Measurements from ENCODE around the gene CADM1. TPM values are rescaled to one million over a fixed set of nuclear protein-coding genes. Genes with fewer than 3 reads are reported as not detected.

Gene CADM1
- total and polyA plus RNA-seq, 2 donors (not counting 1 experiment from before 2014, with no cell fraction given), result 15.4 to 86.0 TPM

DNA sequence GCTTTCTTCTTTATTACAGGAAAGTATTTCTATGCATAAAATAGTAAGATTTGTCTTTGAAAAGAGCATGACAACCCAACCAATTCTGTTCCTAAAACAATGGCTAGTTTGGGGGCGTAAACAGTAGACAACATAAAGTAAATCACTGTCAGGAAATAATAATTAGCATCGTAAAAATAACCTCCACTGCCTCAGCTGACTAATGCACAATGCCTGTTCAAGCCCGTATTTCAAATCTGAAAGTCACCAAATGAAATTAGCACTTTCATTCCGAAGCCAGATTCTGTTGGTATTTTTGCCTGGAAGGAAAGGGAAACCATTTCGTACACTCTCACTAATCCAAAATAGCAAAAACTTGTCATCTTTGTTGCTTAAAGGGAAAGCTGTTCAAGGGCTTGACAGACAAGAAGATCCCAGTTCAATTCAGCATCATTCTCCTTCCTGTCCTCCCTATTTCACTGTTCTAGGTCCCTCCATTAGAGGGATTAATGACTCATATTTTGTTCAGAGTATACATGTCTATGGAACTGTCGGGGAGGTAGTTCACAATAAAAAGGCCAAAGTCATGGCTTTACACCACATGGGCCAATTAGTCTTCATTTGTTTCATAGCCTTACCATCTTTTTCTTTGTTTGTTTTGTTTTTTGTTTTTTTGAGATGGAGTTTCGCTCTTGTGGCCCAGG is 154.7 kb downstream of the CADM1 start:
- Histone ChIP-seq H3K27ac (ENCODE audit: insufficient read depth, low read length) (no peak overlapping the region), H3K27me3 (ENCODE audit: control insufficient read depth, insufficient read depth, low read length) (no peaks in the 10 kb centered on the region), H2AFZ (ENCODE audit: low read length) (no peak overlapping the region), H3K79me2 (ENCODE audit: control insufficient read depth, insufficient read depth, low read length) (no peaks in the 10 kb centered on the region), H3K36me3 (ENCODE audit: control insufficient read depth, insufficient read depth, low read length) (no peaks in the 10 kb centered on the region), H3K9ac (ENCODE audit: insufficient read depth, low read length) (no peak overlapping the region), H3K4me3 (replicated peaks in 1 of 4; ENCODE audit: control extremely low read depth in 1 of 4, insufficient read depth in 1 of 4, low read depth in 3 of 4, low read length in 4 of 4) (no peak overlapping the region), H4K20me1 (ENCODE audit: control insufficient read depth, extremely low read depth, insufficient read depth, low read length) (no peaks in the 10 kb centered on the region), H3K9me3 (ENCODE audit: control insufficient read depth, insufficient read depth, low read depth, low read length) (no peaks in the 10 kb centered on the region), H3K4me1 (ENCODE audit: control insufficient read depth, extremely low read depth, insufficient read depth, low read length) (no peaks in the 10 kb centered on the region), H3K4me2 (ENCODE audit: extremely low read depth, insufficient read depth, low read length) (no peak overlapping the region)
- TF ChIP-seq, protein P1, sequence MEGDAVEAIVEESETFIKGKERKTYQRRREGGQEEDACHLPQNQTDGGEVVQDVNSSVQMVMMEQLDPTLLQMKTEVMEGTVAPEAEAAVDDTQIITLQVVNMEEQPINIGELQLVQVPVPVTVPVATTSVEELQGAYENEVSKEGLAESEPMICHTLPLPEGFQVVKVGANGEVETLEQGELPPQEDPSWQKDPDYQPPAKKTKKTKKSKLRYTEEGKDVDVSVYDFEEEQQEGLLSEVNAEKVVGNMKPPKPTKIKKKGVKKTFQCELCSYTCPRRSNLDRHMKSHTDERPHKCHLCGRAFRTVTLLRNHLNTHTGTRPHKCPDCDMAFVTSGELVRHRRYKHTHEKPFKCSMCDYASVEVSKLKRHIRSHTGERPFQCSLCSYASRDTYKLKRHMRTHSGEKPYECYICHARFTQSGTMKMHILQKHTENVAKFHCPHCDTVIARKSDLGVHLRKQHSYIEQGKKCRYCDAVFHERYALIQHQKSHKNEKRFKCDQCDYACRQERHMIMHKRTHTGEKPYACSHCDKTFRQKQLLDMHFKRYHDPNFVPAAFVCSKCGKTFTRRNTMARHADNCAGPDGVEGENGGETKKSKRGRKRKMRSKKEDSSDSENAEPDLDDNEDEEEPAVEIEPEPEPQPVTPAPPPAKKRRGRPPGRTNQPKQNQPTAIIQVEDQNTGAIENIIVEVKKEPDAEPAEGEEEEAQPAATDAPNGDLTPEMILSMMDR (conservative IDR thresholded peaks at IDR 0.05 in 1 of 2, IDR thresholded peaks at IDR 0.05 in 1 of 2; ENCODE audit: low read depth in 1 of 2, low read length in 2 of 2), result no peak
- no peak for TF ChIP-seq EZH2 (IDR thresholded peaks at IDR 0.05; ENCODE audit: low read length, missing control alignments)
- no peak for DNase-seq (ENCODE audit: low read depth in 2 of 2)

DNA sequence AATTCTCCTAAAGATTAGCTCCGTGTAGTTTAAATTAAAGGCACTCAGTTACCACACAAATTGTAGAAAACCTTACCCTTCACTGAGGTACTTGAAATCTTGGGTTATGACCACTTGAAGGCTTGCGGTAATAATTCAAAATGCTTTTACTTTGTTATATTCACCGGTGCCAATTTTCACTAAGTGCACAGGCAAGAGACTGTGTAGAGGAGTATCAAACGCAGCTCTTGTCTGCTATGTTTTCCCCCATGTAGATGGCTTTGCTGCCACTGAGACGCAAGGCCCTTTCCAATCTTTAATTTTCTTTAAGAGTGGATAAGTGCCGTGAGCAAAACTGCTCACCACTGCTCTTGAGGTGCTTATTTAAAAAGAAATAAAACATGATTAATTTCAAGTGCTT is 155.8 kb downstream of the CADM1 start:
- Histone ChIP-seq H4K20me1 (ENCODE audit: control insufficient read depth, extremely low read depth, insufficient read depth, low read length) (no peaks in the 10 kb centered on the region), H3K4me2 (ENCODE audit: extremely low read depth, insufficient read depth, low read length) (no peak overlapping the region), H3K9me3 (ENCODE audit: control insufficient read depth, insufficient read depth, low read depth, low read length) (no peaks in the 10 kb centered on the region), H3K4me3 (replicated peaks in 1 of 4; ENCODE audit: control extremely low read depth in 1 of 4, insufficient read depth in 1 of 4, low read depth in 3 of 4, low read length in 4 of 4) (no peak overlapping the region), H3K27me3 (ENCODE audit: control insufficient read depth, insufficient read depth, low read length) (no peaks in the 10 kb centered on the region), H3K4me1 (ENCODE audit: control insufficient read depth, extremely low read depth, insufficient read depth, low read length) (no peaks in the 10 kb centered on the region), H2AFZ (ENCODE audit: low read length) (no peak overlapping the region), H3K27ac (ENCODE audit: insufficient read depth, low read length) (no peak overlapping the region), H3K36me3 (ENCODE audit: control insufficient read depth, insufficient read depth, low read length) (no peaks in the 10 kb centered on the region), H3K9ac (ENCODE audit: insufficient read depth, low read length) (no peak overlapping the region), H3K79me2 (ENCODE audit: control insufficient read depth, insufficient read depth, low read length) (no peaks in the 10 kb centered on the region)
- no peak for DNase-seq (ENCODE audit: low read depth in 2 of 2)
- TF ChIP-seq, protein P1 (conservative IDR thresholded peaks at IDR 0.05 in 1 of 2, IDR thresholded peaks at IDR 0.05 in 1 of 2; ENCODE audit: low read depth in 1 of 2, low read length in 2 of 2), result no peak
- no peak for TF ChIP-seq EZH2 (IDR thresholded peaks at IDR 0.05; ENCODE audit: low read length, missing control alignments)

DNA sequence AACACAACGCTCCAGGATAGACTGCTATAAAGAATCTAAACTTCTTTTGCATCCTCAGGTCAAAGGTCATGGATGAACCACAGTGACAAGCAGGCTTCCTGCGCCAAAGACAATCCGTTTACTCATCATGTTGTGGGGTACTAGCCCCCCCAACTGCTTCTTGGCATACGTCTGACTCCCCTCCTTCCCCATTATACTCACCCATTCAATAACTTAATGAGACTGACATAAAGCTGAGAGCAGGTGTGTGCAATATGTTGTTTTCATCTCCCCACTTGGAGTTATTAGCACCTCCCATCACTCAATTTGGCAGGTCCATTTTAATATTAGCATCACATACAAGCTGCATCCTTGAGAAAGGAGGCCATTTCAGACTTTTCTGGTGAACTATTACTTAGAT is 157.1 kb downstream of the CADM1 start:
- no peaks in the 10 kb centered on the region for H3K9me3 ChIP-seq (ENCODE audit: control insufficient read depth, insufficient read depth, low read depth, low read length)
- H3K79me2 ChIP-seq (ENCODE audit: control insufficient read depth, insufficient read depth, low read length), result no peaks in the 10 kb centered on the region
- no peak for DNase-seq (ENCODE audit: low read depth in 2 of 2)
- H2AFZ ChIP-seq (ENCODE audit: low read length), result no peak overlapping the region
- no peaks in the 10 kb centered on the region for H3K36me3 ChIP-seq (ENCODE audit: control insufficient read depth, insufficient read depth, low read length)
- no peaks in the 10 kb centered on the region for H3K27me3 ChIP-seq (ENCODE audit: control insufficient read depth, insufficient read depth, low read length)
- no peak for TF ChIP-seq EZH2 (IDR thresholded peaks at IDR 0.05; ENCODE audit: low read length, missing control alignments)
- TF ChIP-seq, protein P1 (conservative IDR thresholded peaks at IDR 0.05 in 1 of 2, IDR thresholded peaks at IDR 0.05 in 1 of 2; ENCODE audit: low read depth in 1 of 2, low read length in 2 of 2), result no peak
- H3K4me1 ChIP-seq (ENCODE audit: control insufficient read depth, extremely low read depth, insufficient read depth, low read length), result no peaks in the 10 kb centered on the region
- H3K27ac ChIP-seq (ENCODE audit: insufficient read depth, low read length), result no peak overlapping the region
- no peak overlapping the region for H3K9ac ChIP-seq (ENCODE audit: insufficient read depth, low read length)
- no peaks in the 10 kb centered on the region for H4K20me1 ChIP-seq (ENCODE audit: control insufficient read depth, extremely low read depth, insufficient read depth, low read length)
- H3K4me2 ChIP-seq (ENCODE audit: extremely low read depth, insufficient read depth, low read length), result no peak overlapping the region
- H3K4me3 ChIP-seq (replicated peaks in 1 of 4; ENCODE audit: control extremely low read depth in 1 of 4, insufficient read depth in 1 of 4, low read depth in 3 of 4, low read length in 4 of 4), result no peak overlapping the region
